Neural cell (in vitro differentiated cells): ENCODE measurements around the gene SHISA3. TPM values are rescaled to one million over a fixed set of nuclear protein-coding genes. Genes with fewer than 3 reads are reported as not detected.

Experiments
- H2AFZ ChIP-seq: fragments of 200-600, 300-800 bp; sonication (generic), shearing (Covaris generic); 2 replicates; pipeline ENCODE4 v1.6.0; 2014; ENCODE audit warnings: low read depth, mild to moderate bottlenecking, antibody characterized with exemption, low read length, moderate library complexity
- H3F3A ChIP-seq: fragments of 200-600 bp; shearing (Covaris generic); 2 replicates; pipeline ENCODE4 v1.6.1; 2016; ENCODE audit warnings: mild to moderate bottlenecking, moderate library complexity, mixed read lengths, antibody characterized with exemption, low read length; ENCODE audit not compliant: insufficient read depth, poor library complexity, severe bottlenecking
- H3K27ac ChIP-seq: fragments of 200-600, 300-800 bp; sonication (generic), shearing (Covaris generic); 2 replicates; pipeline ENCODE4 v1.5.1; 2014; ENCODE audit warnings: mild to moderate bottlenecking, low read length, moderate library complexity
- H3K27me3 ChIP-seq: fragments of 300-800, 200-600 bp; sonication (generic), shearing (Covaris generic); 2 replicates; pipeline ENCODE4 v1.6.0; 2014; ENCODE audit warnings: mild to moderate bottlenecking, low read depth, low read length, moderate library complexity; ENCODE audit not compliant: insufficient read depth
- H3K36me3 ChIP-seq: fragments of 300-800, 200-600 bp; sonication (generic), shearing (Covaris generic); 2 replicates; pipeline ENCODE4 v1.5.1; 2014; ENCODE audit warnings: mild to moderate bottlenecking, antibody characterized with exemption, low read length, moderate library complexity; ENCODE audit not compliant: insufficient read depth
- H3K4me2 ChIP-seq: fragments of 300-800, 200-600 bp; sonication (generic), shearing (Covaris generic); 2 replicates; pipeline ENCODE4 v1.6.0; 2014; ENCODE audit warnings: mild to moderate bottlenecking, low read length
- H3K4me3 ChIP-seq: fragments of 300-800, 200-600 bp; sonication (generic), shearing (Covaris generic); 2 replicates; pipeline ENCODE4 v1.5.1; 2014; ENCODE audit warnings: mild to moderate bottlenecking, low read length, moderate library complexity
- H3K79me2 ChIP-seq: fragments of 200-600 bp; shearing (Covaris generic); replicated peaks from 2 replicates; pipeline ENCODE4 v1.6.0; 2014; ENCODE audit warnings: mild to moderate bottlenecking, low read length, moderate library complexity; ENCODE audit not compliant: insufficient read depth
- H3K9ac ChIP-seq: fragments of 300-800, 200-600 bp; sonication (generic), shearing (Covaris generic); 2 replicates; pipeline ENCODE4 v1.6.1; 2016; ENCODE audit warnings: mild to moderate bottlenecking, low read length, mixed read lengths
- H3K9me2 ChIP-seq: fragments of 200-600 bp; shearing (Covaris generic); 2 replicates; pipeline ENCODE4 v1.6.1; 2016; ENCODE audit warnings: mild to moderate bottlenecking, low read length, mixed read lengths; ENCODE audit not compliant: insufficient read depth
- H3K9me3 ChIP-seq: fragments of 200-600, 300-800 bp; sonication (generic), shearing (Covaris generic); 2 replicates; pipeline ENCODE4 v1.6.1; 2016; ENCODE audit warnings: mild to moderate bottlenecking, mixed run types, low read length, moderate library complexity, mixed read lengths
- H4K20me1 ChIP-seq: fragments of 200-600 bp; shearing (Covaris generic); 2 replicates; pipeline ENCODE4 v1.6.1; 2016; ENCODE audit warnings: mild to moderate bottlenecking, mixed run types; ENCODE audit not compliant: insufficient read depth
- CTCF ChIP-seq: fragments of 450-650 bp; IDR thresholded peaks from 2 replicates; pipeline ENCODE4 v1.5.1; 2014; ENCODE audit warnings: antibody characterized with exemption, mild to moderate bottlenecking, moderate library complexity; ENCODE audit not compliant: poor library complexity, severe bottlenecking
- EP300 ChIP-seq: fragments of 450-650 bp; conservative IDR thresholded peaks from 2 replicates; pipeline ENCODE4 v1.6.1; 2014; ENCODE audit warnings: antibody characterized with exemption, mild to moderate bottlenecking, moderate library complexity; ENCODE audit not compliant: poor library complexity, severe bottlenecking
- EZH2 ChIP-seq: fragments of 200-600, 300-800 bp; shearing (Covaris generic), sonication (generic); IDR thresholded peaks from 2 replicates; pipeline ENCODE4 v1.6.1; 2014; ENCODE audit warnings: antibody characterized with exemption, low read length, borderline replicate concordance, mild to moderate bottlenecking; ENCODE audit not compliant: insufficient read depth, poor library complexity, severe bottlenecking
- MXI1 ChIP-seq: fragments of 450-650 bp; conservative IDR thresholded peaks from 2 replicates; pipeline ENCODE4 v1.6.1; 2014; ENCODE audit warnings: antibody characterized with exemption, mild to moderate bottlenecking; ENCODE audit not compliant: poor library complexity, severe bottlenecking
- POLR2AphosphoS5 ChIP-seq: IDR thresholded peaks from 2 replicates; pipeline ENCODE4 v1.6.1; 2012
- RAD21 ChIP-seq: fragments of 450-650 bp; conservative IDR thresholded peaks from 2 replicates; pipeline ENCODE4 v1.6.1; 2014; ENCODE audit warnings: antibody characterized with exemption, mild to moderate bottlenecking, moderate library complexity
- REST ChIP-seq: IDR thresholded peaks from 2 replicates; pipeline ENCODE4 v1.6.1; 2012; ENCODE audit warnings: borderline replicate concordance
- SMC3 ChIP-seq: fragments of 450-650 bp; conservative IDR thresholded peaks from 2 replicates; pipeline ENCODE4 v1.6.1; 2014; ENCODE audit warnings: antibody characterized with exemption, mild to moderate bottlenecking, moderate library complexity; ENCODE audit not compliant: poor library complexity
- TAF1 ChIP-seq: IDR thresholded peaks from 2 replicates; pipeline ENCODE4 v1.6.1; 2012; ENCODE audit warnings: low read depth
- polyA plus RNA-seq: library from polyadenylated mRNA; depleted of rRNA; stranded (reverse); fragments of >200 nt; gene quantifications from 2 replicates; pipeline ENCODE4 v1.2.3, GENCODE V29; 2014

The SHISA3 gene
- polyA plus RNA-seq, 1 donor from 2014 or later, result not detected

- Histone ChIP-seq H3F3A (no peaks in the 10 kb centered on the region), H2AFZ (no peak overlapping the region), H3K27ac (no peak overlapping the region), H3K36me3 (no peaks in the 10 kb centered on the region), H3K4me3 (no peak overlapping the region), H3K27me3 (no peaks in the 10 kb centered on the region), H4K20me1 (no peaks in the 10 kb centered on the region), H3K9ac (no peak overlapping the region), H3K4me2 (no peak overlapping the region), H3K9me3 (no peaks in the 10 kb centered on the region), H3K9me2 (no peaks in the 10 kb centered on the region), H3K79me2 (no peaks in the 10 kb centered on the region)
- TF ChIP-seq MXI1 (no peak), REST (no peak), EZH2 (no peak), RAD21 (no peak), EP300 (no peak), SMC3 (no peak), POLR2AphosphoS5 (no peak), CTCF (no peak), TAF1 (no peak)
Observed at GRCh38 chr4:42359711-42360110, 37.6 kb upstream of the SHISA3 start.

- Histone ChIP-seq H3K4me3 (no peak overlapping the region), H3K27me3 (no peaks in the 10 kb centered on the region), H4K20me1 (no peaks in the 10 kb centered on the region), H3K36me3 (no peaks in the 10 kb centered on the region), H3F3A (no peaks in the 10 kb centered on the region), H3K9me3 (no peaks in the 10 kb centered on the region), H3K79me2 (no peaks in the 10 kb centered on the region), H2AFZ (no peak overlapping the region), H3K9ac (no peak overlapping the region), H3K9me2 (no peaks in the 10 kb centered on the region), H3K27ac (no peak overlapping the region), H3K4me2 (no peak overlapping the region)
- no peak for TF ChIP-seq SMC3
- no peak for TF ChIP-seq EZH2
- TF ChIP-seq CTCF, result no peak
- TF ChIP-seq EP300, result no peak
- no peak for TF ChIP-seq REST
- no peak for TF ChIP-seq TAF1
- TF ChIP-seq POLR2AphosphoS5, result no peak
- TF ChIP-seq RAD21, result no peak
- TF ChIP-seq MXI1, result no peak
Observed at GRCh38 chr4:42360256-42360669, 37.0 kb upstream of the SHISA3 start.
